HG03378 (cell line): ENCODE data around the gene DMXL2.
A peak's percentile ranks its signal among the peaks of the same experiment; 100 is the strongest.
"Not testable (repeated sequence)": the region's sequence is repeated elsewhere in the genome, so short reads cannot be mapped to it uniquely, and the experiment has no call there.

Experiments
- ATAC-seq: cut with Tn5 transposase; IDR thresholded peaks from one replicate; pipeline ENCODE4 v1.9.1; 2021; ENCODE audit warnings: mild to moderate bottlenecking, moderate library complexity; ENCODE audit not compliant: unreplicated experiment

DMXL2 gene

GRCh38 chr15:51621936-51622603 lies 501 bp downstream of the DMXL2 start:
- ATAC-seq, result peak; percentile 39

- ATAC-seq, result no peak
These were observed 1.3 kb downstream of the DMXL2 start for GRCh38 chr15:51621155-51621765.

- peak; percentile 32 for ATAC-seq
These were observed 1.9 kb downstream of the DMXL2 start for GRCh38 chr15:51620641-51621040.

- ATAC-seq, result no peak
These were observed 2.4 kb downstream of the DMXL2 start for GRCh38 chr15:51620122-51620521.

GRCh38 chr15:51619331-51620035 lies 3.1 kb downstream of the DMXL2 start:
- ATAC-seq, result no peak

- ATAC-seq, result no peak
These were observed 4.7 kb downstream of the DMXL2 start for GRCh38 chr15:51617886-51618285.

- no peak for ATAC-seq
These were observed 8.6 kb downstream of the DMXL2 start for GRCh38 chr15:51613951-51614350.

GRCh38 chr15:51612669-51613068 lies 9.9 kb downstream of the DMXL2 start:
- ATAC-seq, result not testable (repeated sequence)

GRCh38 chr15:51603462-51603948 lies 19.1 kb downstream of the DMXL2 start:
- not testable (repeated sequence) for ATAC-seq

- no peak for ATAC-seq
These were observed 19.6 kb downstream of the DMXL2 start for GRCh38 chr15:51603002-51603401.

GRCh38 chr15:51602484-51602883 lies 20.1 kb downstream of the DMXL2 start:
- ATAC-seq, result no peak

GRCh38 chr15:51601801-51602200 lies 20.8 kb downstream of the DMXL2 start:
- ATAC-seq, result no peak

GRCh38 chr15:51600114-51600513 lies 22.5 kb downstream of the DMXL2 start:
- no peak for ATAC-seq

- no peak for ATAC-seq
These were observed 32.5 kb downstream of the DMXL2 start for GRCh38 chr15:51589881-51590568.

GRCh38 chr15:51588966-51589365 lies 33.6 kb downstream of the DMXL2 start:
- ATAC-seq, result no peak

GRCh38 chr15:51585986-51586385 lies 36.6 kb downstream of the DMXL2 start:
- no peak for ATAC-seq

GRCh38 chr15:51580982-51581381 lies 41.6 kb downstream of the DMXL2 start:
- ATAC-seq, result no peak

- ATAC-seq, result no peak
These were observed 42.2 kb downstream of the DMXL2 start for GRCh38 chr15:51580385-51580784.

GRCh38 chr15:51579012-51579411 lies 43.6 kb downstream of the DMXL2 start:
- ATAC-seq, result no peak

GRCh38 chr15:51577636-51578304 lies 44.8 kb downstream of the DMXL2 start:
- no peak for ATAC-seq
